22Rv1 (cell line): Measurements from ENCODE around the gene SH3RF2.

ENCODE experiments used
- ZFX ChIP-seq: fragments of 450-650 bp; IDR thresholded peaks from 2 replicates; pipeline ENCODE4 v1.6.1; 2017; ENCODE audit warnings: antibody characterized with exemption, borderline replicate concordance
- TF ChIP-seq, protein P1 (sequence below): fragments of 450-650 bp; IDR thresholded peaks from 2 replicates; pipeline ENCODE4 v1.5.1; 2017; ENCODE audit warnings: mild to moderate bottlenecking

- TF ChIP-seq, protein P1, sequence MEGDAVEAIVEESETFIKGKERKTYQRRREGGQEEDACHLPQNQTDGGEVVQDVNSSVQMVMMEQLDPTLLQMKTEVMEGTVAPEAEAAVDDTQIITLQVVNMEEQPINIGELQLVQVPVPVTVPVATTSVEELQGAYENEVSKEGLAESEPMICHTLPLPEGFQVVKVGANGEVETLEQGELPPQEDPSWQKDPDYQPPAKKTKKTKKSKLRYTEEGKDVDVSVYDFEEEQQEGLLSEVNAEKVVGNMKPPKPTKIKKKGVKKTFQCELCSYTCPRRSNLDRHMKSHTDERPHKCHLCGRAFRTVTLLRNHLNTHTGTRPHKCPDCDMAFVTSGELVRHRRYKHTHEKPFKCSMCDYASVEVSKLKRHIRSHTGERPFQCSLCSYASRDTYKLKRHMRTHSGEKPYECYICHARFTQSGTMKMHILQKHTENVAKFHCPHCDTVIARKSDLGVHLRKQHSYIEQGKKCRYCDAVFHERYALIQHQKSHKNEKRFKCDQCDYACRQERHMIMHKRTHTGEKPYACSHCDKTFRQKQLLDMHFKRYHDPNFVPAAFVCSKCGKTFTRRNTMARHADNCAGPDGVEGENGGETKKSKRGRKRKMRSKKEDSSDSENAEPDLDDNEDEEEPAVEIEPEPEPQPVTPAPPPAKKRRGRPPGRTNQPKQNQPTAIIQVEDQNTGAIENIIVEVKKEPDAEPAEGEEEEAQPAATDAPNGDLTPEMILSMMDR: no peak
- TF ChIP-seq ZFX: no peak
These were observed 32.8 kb downstream of the SH3RF2 start for GRCh38 chr5:145968970-145969713.
